A673 (cell line): ENCODE data around the gene GBA3. TPM values are rescaled to one million over a fixed set of nuclear protein-coding genes. Genes with fewer than 3 reads are reported as not detected.

Source experiments
- BruUV-seq: library from RNA; stranded (reverse); fragments of 400-500 nt; replicated peaks from 2 replicates; lab custom pipeline; 2021; lab: Mats Ljungman, UMichigan
- CTCF ChIA-PET: fragments of 300-600 bp; sonication (Branson Sonifier 250); formaldehyde crosslinking; loops from one replicate; lab custom pipeline; 2022; ENCODE audit warnings: antibody characterized with exemption; lab: Charles Lee
- POLR2A ChIA-PET: fragments of 300-600 bp; sonication (Branson Sonifier 250); formaldehyde crosslinking; loops from one replicate; lab custom pipeline; 2022; ENCODE audit warnings: antibody characterized with exemption; ENCODE audit not compliant: low non-redundant PET; lab: Charles Lee
- DNase-seq: peaks from one replicate; pipeline ENCODE4 v3.0.0-alpha.2; 2015; ENCODE audit warnings: low spot score
- H3K27ac ChIP-seq: fragments of 200-600 bp; sonication (generic); 2 replicates; pipeline ENCODE4 v1.5.1; 2016; ENCODE audit warnings: mixed run types, low read depth, mild to moderate bottlenecking, mixed read lengths, antibody characterized with exemption, low read length; ENCODE audit not compliant: poor library complexity, severe bottlenecking
- H3K27me3 ChIP-seq: fragments of 200-600 bp; sonication (generic); replicated peaks from 2 replicates; pipeline ENCODE4 v1.6.1; 2017; ENCODE audit warnings: mixed run types, low read depth, mild to moderate bottlenecking, mixed read lengths, antibody characterized with exemption, low read length; ENCODE audit not compliant: insufficient read depth, poor library complexity
- H3K36me3 ChIP-seq: fragments of 200-600 bp; sonication (generic); 2 replicates; pipeline ENCODE4 v1.6.1; 2016; ENCODE audit warnings: mixed run types, mild to moderate bottlenecking, mixed read lengths, antibody characterized with exemption, low read length; ENCODE audit not compliant: insufficient read depth, poor library complexity, severe bottlenecking
- H3K4me1 ChIP-seq: fragments of 200-600 bp; sonication (generic); 2 replicates; pipeline ENCODE4 v1.6.1; 2017; ENCODE audit warnings: mixed run types, mild to moderate bottlenecking, mixed read lengths, antibody characterized with exemption, low read length; ENCODE audit not compliant: insufficient read depth, poor library complexity, severe bottlenecking
- H3K4me3 ChIP-seq: fragments of 200-600 bp; sonication (generic); 2 replicates; pipeline ENCODE4 v1.5.1; 2016; ENCODE audit warnings: low read depth, mixed run types, mild to moderate bottlenecking, mixed read lengths, low read length; ENCODE audit not compliant: poor library complexity, severe bottlenecking
- H3K9me3 ChIP-seq: fragments of 200-600 bp; sonication (generic); 2 replicates; pipeline ENCODE4 v1.6.1; 2016; ENCODE audit warnings: mixed run types, low read depth, mild to moderate bottlenecking, mixed read lengths, antibody characterized with exemption, low read length; ENCODE audit not compliant: poor library complexity, severe bottlenecking
- CTCF ChIP-seq: fragments of 300-800, 200-600 bp; sonication (generic); conservative IDR thresholded peaks from 2 replicates; pipeline ENCODE4 v1.5.1; 2017; ENCODE audit warnings: low read depth, mild to moderate bottlenecking, antibody characterized with exemption, low read length, moderate library complexity, mixed read lengths
- EZH2 ChIP-seq: fragments of 200-600 bp; sonication (generic); IDR thresholded peaks from 2 replicates; pipeline ENCODE4 v1.6.1; 2017; ENCODE audit warnings: borderline replicate concordance, low read depth, mild to moderate bottlenecking, mixed read lengths, antibody characterized with exemption, low read length; ENCODE audit not compliant: poor library complexity, severe bottlenecking
- intact Hi-C: fragments of 100-400 bp; cut with micrococcal nuclease; formaldehyde crosslinking; loops from one replicate; pipeline ENCODE4 v1.10.0; 2022; ENCODE audit not compliant: unreplicated experiment
- total RNA-seq: library from RNA; stranded (reverse); gene quantifications from 2 replicates; pipeline ENCODE4 v1.2.3, GENCODE V29; 2021

GBA3 gene
- total RNA-seq, 1 experiment from 2014 or later, result not detected

GRCh38 chr4:22661443-22661842, 31.3 kb upstream of the GBA3 start:
- no peak overlapping the region for H3K27ac ChIP-seq
- BruUV-seq, result no TSS peak

GRCh38 chr4:22667332-22667940, 25.3 kb upstream of the GBA3 start:
- ChIA-PET POLR2A (no interaction called here), CTCF (no interaction called here)
- no TSS peak for BruUV-seq
- Histone ChIP-seq H3K9me3 (no peaks in the 10 kb centered on the region), H3K27me3 (no peaks in the 10 kb centered on the region), H3K27ac (no peak overlapping the region), H3K36me3 (no peaks in the 10 kb centered on the region), H3K4me3 (no peak overlapping the region), H3K4me1 (no peaks in the 10 kb centered on the region)
- no peak for DNase-seq
- intact Hi-C loops, result no loop called here
- TF ChIP-seq EZH2 (no peak), CTCF (no peak)

More at GRCh38 chr4:22661443-22661842, 31.3 kb upstream of the GBA3 start:
- intact Hi-C loops, result no loop called here
- TF ChIP-seq EZH2 (no peak), CTCF (no peak)
- H3K9me3 ChIP-seq, result no peaks in the 10 kb centered on the region
- H3K4me3 ChIP-seq, result no peak overlapping the region
- CTCF ChIA-PET, result no interaction called here
- POLR2A ChIA-PET, result interaction anchor here (0.6 kb wide), 1 partner anchor 8 kb away, joined by 4 read pairs; no protein-coding TSS in a partner anchor
- no peaks in the 10 kb centered on the region for H3K36me3 ChIP-seq
- H3K27me3 ChIP-seq, result no peaks in the 10 kb centered on the region
- H3K4me1 ChIP-seq, result no peaks in the 10 kb centered on the region
- no peak for DNase-seq

GRCh38 chr4:22668301-22668700, 24.4 kb upstream of the GBA3 start:
- BruUV-seq, result no TSS peak
- Histone ChIP-seq H3K27me3 (no peaks in the 10 kb centered on the region), H3K9me3 (no peaks in the 10 kb centered on the region), H3K4me1 (no peaks in the 10 kb centered on the region), H3K4me3 (no peak overlapping the region), H3K36me3 (no peaks in the 10 kb centered on the region), H3K27ac (no peak overlapping the region)
- ChIA-PET CTCF (no interaction called here), POLR2A (no interaction called here)
- intact Hi-C loops, result no loop called here
- TF ChIP-seq CTCF (no peak), EZH2 (no peak)
- no peak for DNase-seq
